ENCODE data around the gene KCNC3. TPM values are rescaled to one million over a fixed set of nuclear protein-coding genes. Genes with fewer than 3 reads are reported as not detected.

Gene KCNC3
- total and polyA plus RNA-seq, 2 of the 13 experiments (the other 11 are each of a cell fraction or from before 2014, with no cell fraction given), result 0.29 to 1.7 TPM

GRCh38 chr19:50328224-50328872 is 829 bp downstream of the KCNC3 start (continued):
- no peak for TF ChIP-seq ZNF674 (CRISPR knock-in tag; IDR thresholded peaks at IDR 0.05; ENCODE audit: low read depth)
- no peak for TF ChIP-seq SP5 (CRISPR knock-in tag; IDR thresholded peaks at IDR 0.05; ENCODE audit: borderline replicate concordance, low read depth)
- TF ChIP-seq ZNF337 (CRISPR knock-in tag; IDR thresholded peaks at IDR 0.05; ENCODE audit: borderline replicate concordance, low read depth), result no peak
- 0 out of 2 replicates have a peak, but pooled peaks have one; percentile 43 for TF ChIP-seq ZBTB43 (CRISPR knock-in tag; conservative IDR thresholded peaks at IDR 0.05)
- peak; percentile 17; the same call in 1 of the 2 replicates for TF ChIP-seq HOXA3 (CRISPR knock-in tag; IDR thresholded peaks at IDR 0.05)
- TF ChIP-seq ZNF709 (CRISPR knock-in tag; IDR thresholded peaks at IDR 0.05), result no peak
- 0 out of 2 replicates have a peak, but pooled peaks have one; percentile 68 for TF ChIP-seq ZNF766 (CRISPR knock-in tag; IDR thresholded peaks at IDR 0.05; ENCODE audit: borderline replicate concordance)
- TF ChIP-seq ZBTB34 (CRISPR knock-in tag; IDR thresholded peaks at IDR 0.05), result no peak
- no peak for TF ChIP-seq NRL (CRISPR knock-in tag; IDR thresholded peaks at IDR 0.05; ENCODE audit: borderline replicate concordance)
- no peak for TF ChIP-seq PCBP2 (optimal IDR thresholded peaks at IDR 0.05; ENCODE audit: low read depth, low read length, poor library complexity, severe bottlenecking)
- 0 out of 2 replicates have a peak, but pooled peaks have one; percentile 42 for TF ChIP-seq ZNF263 (CRISPR knock-in tag; IDR thresholded peaks at IDR 0.05)
- TF ChIP-seq ZBTB46 (CRISPR knock-in tag; IDR thresholded peaks at IDR 0.05; ENCODE audit: borderline replicate concordance), result no peak
- 0 out of 2 replicates have a peak, but pooled peaks have one; percentile 48 for TF ChIP-seq MEIS2 (CRISPR knock-in tag; IDR thresholded peaks at IDR 0.05)
- 0 out of 2 replicates have a peak, but pooled peaks have one; percentile 23 for TF ChIP-seq ZNF841 (CRISPR knock-in tag; IDR thresholded peaks at IDR 0.05; ENCODE audit: borderline replicate concordance)
- no peak for TF ChIP-seq CENPT (CRISPR knock-in tag; IDR thresholded peaks at IDR 0.05; ENCODE audit: low read depth)
- TF ChIP-seq ZFP36L2 (CRISPR knock-in tag; IDR thresholded peaks at IDR 0.05), result no peak
- peak; percentile 87 for TF ChIP-seq MAX (IDR thresholded peaks at IDR 0.05)
- 0 out of 2 replicates have a peak, but pooled peaks have one; percentile 44 for TF ChIP-seq NKX3-1 (CRISPR knock-in tag; IDR thresholded peaks at IDR 0.05)
- no peak for TF ChIP-seq SMYD3 (CRISPR knock-in tag; IDR thresholded peaks at IDR 0.05)
- no peak for TF ChIP-seq KDM1A (CRISPR knock-in tag; IDR thresholded peaks at IDR 0.05)
- TF ChIP-seq JUNB (CRISPR knock-in tag; IDR thresholded peaks at IDR 0.05; ENCODE audit: borderline replicate concordance), result no peak
- 0 out of 2 replicates have a peak, but pooled peaks have one; percentile 25 for TF ChIP-seq ZNF776 (CRISPR knock-in tag; IDR thresholded peaks at IDR 0.05)
- no peak for TF ChIP-seq ZNF230 (CRISPR knock-in tag; IDR thresholded peaks at IDR 0.05)
- TF ChIP-seq MXI1 (IDR thresholded peaks at IDR 0.05; ENCODE audit: borderline replicate concordance, low read depth, low read length), result peak; percentile 9; the same call in 1 of the 3 replicates
- no peak for TF ChIP-seq RFXANK (CRISPR knock-in tag; IDR thresholded peaks at IDR 0.05)

All from HepG2 (cell line).